Naive thymus-derived CD4-positive, alpha-beta T cell (primary cell): ENCODE data around the gene MSMO1. TPM values are rescaled to one million over a fixed set of nuclear protein-coding genes. Genes with fewer than 3 reads are reported as not detected.
A peak's percentile ranks its signal among the peaks of the same experiment; 100 is the strongest.
"Not testable (repeated sequence)": the region's sequence is repeated elsewhere in the genome, so short reads cannot be mapped to it uniquely, and the experiment has no call there.

ENCODE experiments used
- ATAC-seq: fragments of 150-1000 bp; cut with Tn5 transposase; 2 replicates; pipeline ENCODE4 v1.10.0; 2021; ENCODE audit warnings: mild to moderate bottlenecking, moderate library complexity
- CTCF ChIA-PET: fragments of 350-600 bp; sonication (Branson Sonifier 250); formaldehyde crosslinking; loops from one replicate; lab custom pipeline; 2021; ENCODE audit warnings: antibody characterized with exemption; lab: Charles Lee
- POLR2A ChIA-PET: fragments of 350-600 bp; sonication (Branson Sonifier 250); formaldehyde crosslinking; loops from one replicate; lab custom pipeline; 2021; ENCODE audit warnings: antibody characterized with exemption, inconsistent platforms; lab: Charles Lee
- DNase-seq, 9 donors: peaks; one replicate each; pipeline versions ENCODE4 v3.0.0 to v3.0.0-alpha.2; 2020 to 2022; ENCODE audit warnings: mixed read lengths in 1 of 9
- H3K27ac ChIP-seq: one replicate; pipeline ENCODE4 v1.7.0; 2013; ENCODE audit warnings: mild to moderate bottlenecking, low read depth, low read length, moderate library complexity
- H3K27me3 ChIP-seq, 2 donors: one replicate each; pipeline ENCODE4 v1.7.0; 2013; ENCODE audit warnings: low read length in 2 of 2, mild to moderate bottlenecking in 2 of 2, moderate library complexity in 2 of 2; ENCODE audit not compliant: control insufficient read depth in 2 of 2, insufficient read depth in 2 of 2
- H3K36me3 ChIP-seq, 3 experiments: 1 replicate in 2 of 3; 2 replicates in 1 of 3; pipeline ENCODE4 v1.7.0; 2013; ENCODE audit warnings: low read length in 3 of 3, mild to moderate bottlenecking in 3 of 3, moderate library complexity in 1 of 3; ENCODE audit not compliant: insufficient read depth in 3 of 3, control insufficient read depth in 2 of 3
- H3K4me1 ChIP-seq, 2 donors: one replicate each; pipeline ENCODE4 v1.7.0; 2013; ENCODE audit warnings: low read length in 2 of 2, mild to moderate bottlenecking in 2 of 2, moderate library complexity in 1 of 2; ENCODE audit not compliant: control insufficient read depth in 2 of 2, insufficient read depth in 2 of 2
- H3K4me3 ChIP-seq: 2 replicates; pipeline ENCODE4 v1.7.0; 2013; ENCODE audit warnings: mild to moderate bottlenecking, low read length
- H3K9me3 ChIP-seq, 3 experiments: 1 replicate in 2 of 3; 2 replicates in 1 of 3; pipeline ENCODE4 v1.7.0; 2013; ENCODE audit warnings: low read length in 3 of 3; ENCODE audit not compliant: control insufficient read depth in 2 of 3
- H3K27ac Mint-ChIP-seq, 9 donors: one replicate each; pipeline ENCODE4 v1.8.0; 2020 to 2022; ENCODE audit warnings: mixed read lengths in 9 of 9, mild to moderate bottlenecking in 8 of 9, moderate library complexity in 5 of 9, inconsistent platforms in 2 of 9
- H3K27me3 Mint-ChIP-seq, 5 donors: one replicate each; pipeline ENCODE4 v1.8.0; 2021 to 2022; ENCODE audit warnings: mixed read lengths in 5 of 5, mild to moderate bottlenecking in 1 of 5
- H3K36me3 Mint-ChIP-seq, 5 donors: one replicate each; pipeline ENCODE4 v1.8.0; 2020 to 2022; ENCODE audit warnings: mixed read lengths in 5 of 5, mild to moderate bottlenecking in 3 of 5, inconsistent platforms in 1 of 5
- H3K4me1 Mint-ChIP-seq, 7 donors: one replicate each; pipeline ENCODE4 v1.8.0; 2020 to 2022; ENCODE audit warnings: mixed read lengths in 7 of 7, mild to moderate bottlenecking in 3 of 7, inconsistent platforms in 1 of 7
- H3K4me3 Mint-ChIP-seq, 10 donors: one replicate each; pipeline ENCODE4 v1.8.0; 2020 to 2022; ENCODE audit warnings: mild to moderate bottlenecking in 10 of 10, mixed read lengths in 10 of 10, moderate library complexity in 6 of 10, inconsistent platforms in 2 of 10
- H3K9me3 Mint-ChIP-seq, 11 donors: one replicate each; pipeline ENCODE4 v1.8.0; 2020 to 2022; ENCODE audit warnings: mixed read lengths in 11 of 11, mild to moderate bottlenecking in 4 of 11, inconsistent platforms in 1 of 11, moderate library complexity in 1 of 11
- intact Hi-C, 2 donors: fragments of 100-400 bp; cut with micrococcal nuclease; formaldehyde crosslinking; loops; one replicate each; pipeline ENCODE4 v1.15.1; 2023
- polyA plus RNA-seq, 2 donors: library from polyadenylated mRNA; unstranded; fragments of 300-500 nt; fragmentation: Illumina TruSeq; gene quantifications; one replicate each; pipeline ENCODE4 v1.2.3, GENCODE V29; 2021
- total RNA-seq, 6 experiments: library from RNA in 5 of 6; stranded (reverse) in 5 of 6; gene quantifications; 1 replicate in 5 of 6; 2 replicates in 1 of 6; pipeline ENCODE4 v1.2.3 and lab custom pipeline; 2021 to 2026

The MSMO1 gene
- total RNA-seq (10 to 100 TPM in 4 of 5 experiments, 1 to 10 TPM in 1; 9.6 to 37.9 (median 24.6) TPM), polyA plus RNA-seq (10 to 100 TPM; 16.1 to 22.8 TPM), total RNA-seq (lab: John Stamatoyannopoulos, UW) (6.6 reads per million, percentile 28 among the genes with 10 or more reads in this experiment)

DNA sequence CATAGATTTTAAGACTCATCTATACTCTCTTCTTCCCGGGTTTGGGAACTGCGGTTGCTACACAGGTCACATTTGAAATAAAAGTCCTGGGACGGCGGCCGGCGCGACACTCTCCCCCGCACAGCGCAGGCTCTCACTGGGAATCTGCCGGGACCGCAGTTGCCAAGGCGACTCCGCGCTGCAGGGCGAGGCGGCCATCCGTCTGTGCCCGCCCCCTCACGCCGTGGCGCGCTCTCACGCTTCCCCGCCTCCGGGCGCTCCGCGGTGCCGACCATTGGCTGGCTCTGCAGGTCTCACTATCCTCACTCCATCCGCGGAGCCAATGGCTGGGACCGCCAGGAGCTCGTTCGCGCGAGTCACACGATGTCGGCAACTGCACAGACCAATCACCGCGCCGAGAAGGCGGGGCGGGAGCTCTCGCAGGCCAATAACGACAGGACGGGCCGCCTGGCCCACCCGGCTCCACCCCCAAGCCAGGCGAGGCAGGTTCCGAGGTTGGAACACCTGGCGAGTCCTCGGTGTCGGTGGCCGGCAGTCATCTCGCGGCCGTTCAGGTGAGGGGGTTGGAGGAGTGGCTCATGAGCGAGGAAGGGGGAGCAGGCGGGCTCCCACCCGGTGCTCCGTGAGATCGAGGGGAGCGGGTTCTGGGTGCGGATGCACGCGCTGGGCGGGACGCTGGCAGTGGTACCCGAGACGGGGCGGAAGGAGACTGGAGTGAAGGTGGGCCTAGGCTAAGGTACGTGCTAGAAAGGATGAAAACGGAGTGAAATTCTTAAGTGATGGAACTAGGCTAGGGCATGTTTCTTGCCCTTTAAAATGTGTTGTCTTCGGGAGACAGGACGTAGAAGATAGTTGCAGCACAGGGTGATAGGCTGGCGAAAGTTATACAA, at the start of gene MSMO1:
Gene MSMO1, plus strand, starts transcription at position 459 of the 890 bp plus-strand sequence. CDS start 5,702 bp downstream, outside the sequence.
- H3K9me3 ChIP-seq: no peaks in the 10 kb centered on the region
- Mint-ChIP-seq H3K4me1 (peaks cover 23 to 43% (median 31%) of the 10 kb centered on the region in 7 donors), H3K27me3 (no peaks in the 10 kb centered on the region), H3K27ac (no peak within 1 kb of the TSS), H3K36me3 (peaks cover 0 to 26% (median 15%) of the 10 kb centered on the region in 5 donors), H3K4me3 (no peak within 1 kb of the TSS), H3K9me3 (no peaks in the 10 kb centered on the region)
- ATAC-seq (peak; percentile 98), DNase-seq (peak; percentile 94 to 99 (median 97))
- peak within 1 kb of the TSS; percentile 76 for H3K27ac ChIP-seq
- H3K36me3 ChIP-seq: no peaks in the 10 kb centered on the region
- H3K4me3 ChIP-seq: peak within 1 kb of the TSS; percentile 82
- ChIA-PET POLR2A (interaction anchor here (0.7 to 2.5 kb wide), 10 partner anchors 11 to 214 kb away, joined by 3 to 7 read pairs (median 4); partner anchors contain the start of gene TMEM192), CTCF (interaction anchor here (1.0 kb wide), 1 partner anchor 197 kb away, joined by 3 read pairs; no protein-coding TSS in a partner anchor)
- intact Hi-C loops: loop anchor here (1.0 to 10.0 kb wide), 10 partner anchors 26 to 1835 kb away; partner anchors contain the start of genes KLHL2 (in 2 of the 2), TMEM192 (in 2 of the 2) and TMA16 (in 1 of the 2)
- H3K4me1 ChIP-seq: peaks cover 18 to 31% of the 10 kb centered on the region in 2 donors
- no peaks in the 10 kb centered on the region for H3K27me3 ChIP-seq

DNA sequence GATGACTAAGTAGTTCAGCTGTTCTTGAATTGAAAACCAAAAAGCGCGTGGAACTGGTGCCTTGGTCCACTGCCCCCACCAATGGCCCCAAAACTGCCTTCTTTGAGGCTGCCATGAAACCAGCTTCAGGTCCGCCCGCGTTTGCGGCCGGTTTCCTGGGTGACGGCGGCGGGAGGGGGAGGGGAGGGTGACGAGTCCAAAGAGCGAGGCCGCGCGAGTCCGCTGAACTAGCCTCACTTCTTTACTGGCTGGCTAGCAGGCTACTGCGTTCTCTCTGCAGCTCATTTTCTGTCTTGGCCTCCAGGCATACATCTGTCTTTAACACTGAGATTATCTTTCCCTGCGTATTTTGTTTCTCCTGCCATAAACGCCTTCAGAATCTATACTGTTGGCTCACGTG, 47.9 kb upstream of the MSMO1 start:
- H3K4me1 ChIP-seq, H3K27ac Mint-ChIP-seq, CTCF ChIA-PET, H3K27me3 ChIP-seq, H3K27me3 Mint-ChIP-seq, DNase-seq, H3K4me3 Mint-ChIP-seq, ATAC-seq, intact Hi-C loops, H3K9me3 ChIP-seq, H3K4me1 Mint-ChIP-seq, H3K9me3 Mint-ChIP-seq, POLR2A ChIA-PET, H3K36me3 ChIP-seq, H3K4me3 ChIP-seq, H3K27ac ChIP-seq: not testable (repeated sequence)
- H3K36me3 Mint-ChIP-seq: peaks cover 8 to 48% (median 41%) of the 10 kb centered on the region in 5 donors

DNA sequence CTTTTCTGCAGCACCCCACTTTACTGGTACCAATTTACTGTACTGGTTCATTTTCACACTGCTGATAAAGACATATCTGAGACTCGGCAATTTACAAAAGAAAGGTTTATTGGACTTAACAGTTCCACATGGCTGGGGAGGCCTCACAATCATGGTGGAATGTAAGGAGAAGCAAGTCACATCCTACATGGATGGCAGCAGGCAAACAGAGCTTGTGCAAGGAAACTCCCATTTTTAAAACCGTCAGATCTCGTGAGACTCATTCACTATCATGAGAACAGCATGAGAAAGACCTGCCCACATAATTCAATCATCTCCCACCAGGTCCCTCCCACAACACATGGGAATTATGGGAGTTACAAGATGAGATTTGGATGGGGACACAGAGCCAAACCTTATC, 42.8 kb upstream of the MSMO1 start:
- H3K27me3 ChIP-seq, H3K27me3 Mint-ChIP-seq, H3K9me3 Mint-ChIP-seq, ATAC-seq, H3K4me1 ChIP-seq, H3K36me3 ChIP-seq, H3K27ac ChIP-seq, POLR2A ChIA-PET, intact Hi-C loops, H3K4me3 Mint-ChIP-seq, DNase-seq, H3K9me3 ChIP-seq, H3K4me3 ChIP-seq, CTCF ChIA-PET: not testable (repeated sequence)
- H3K4me1 Mint-ChIP-seq: peaks cover 21 to 51% (median 42%) of the 10 kb centered on the region in 7 donors
- H3K27ac Mint-ChIP-seq: peak overlapping the region in 4 of 9 donors; percentile 3 to 82 (median 71)
- H3K36me3 Mint-ChIP-seq: peaks cover 8 to 44% (median 35%) of the 10 kb centered on the region in 5 donors

- H3K27me3 Mint-ChIP-seq, H3K36me3 ChIP-seq, CTCF ChIA-PET, H3K4me1 ChIP-seq, H3K27me3 ChIP-seq, H3K4me3 ChIP-seq, H3K9me3 Mint-ChIP-seq, POLR2A ChIA-PET, H3K9me3 ChIP-seq: not testable (repeated sequence)
- intact Hi-C loops: loop anchor here in 1 of 2 donors (2.0 kb wide), 1 partner anchor 16 kb away; no protein-coding TSS in a partner anchor
- Mint-ChIP-seq H3K4me1 (peaks cover 21 to 57% (median 47%) of the 10 kb centered on the region in 7 donors), H3K36me3 (peaks cover 2 to 46% (median 29%) of the 10 kb centered on the region in 5 donors), H3K4me3 (peak overlapping the region in 9 of 10 donors; percentile 30 to 84 (median 65)), H3K27ac (peak overlapping the region; percentile 68 to 94 (median 87))
- ATAC-seq: peak; percentile 44
- peak in 4 of 9 donors; percentile 2 to 23 (median 13) for DNase-seq
- peak overlapping the region; percentile 48 for H3K27ac ChIP-seq
These were observed 40.7 kb upstream of the MSMO1 start for GRCh38 chr4:165286619-165287340.

- no peak for DNase-seq
- Mint-ChIP-seq H3K9me3 (peaks cover 0 to 9% (median 0%) of the 10 kb centered on the region in 11 donors), H3K36me3 (peaks cover 0 to 31% (median 17%) of the 10 kb centered on the region in 5 donors), H3K27ac (peak overlapping the region in 6 of 9 donors; percentile 18 to 89 (median 75)), H3K4me3 (peak overlapping the region in 3 of 10 donors; percentile 3 to 70 (median 24)), H3K4me1 (peaks cover 21 to 61% (median 48%) of the 10 kb centered on the region in 7 donors), H3K27me3 (no peaks in the 10 kb centered on the region)
- no peak overlapping the region for H3K4me3 ChIP-seq
- H3K4me1 ChIP-seq: peaks cover 0 to 3% of the 10 kb centered on the region in 2 donors
- ATAC-seq: no peak
- CTCF ChIA-PET: no interaction called here
- POLR2A ChIA-PET: no interaction called here
- no peaks in the 10 kb centered on the region for H3K36me3 ChIP-seq
- no peak overlapping the region for H3K27ac ChIP-seq
- intact Hi-C loops: no loop called here
- H3K9me3 ChIP-seq: no peaks in the 10 kb centered on the region
- no peaks in the 10 kb centered on the region for H3K27me3 ChIP-seq
These were observed 39.2 kb upstream of the MSMO1 start for GRCh38 chr4:165288226-165288625.
